NCI-H69 (cell line): ENCODE results near the gene ARHGAP12.
A peak's percentile ranks its signal among the peaks of the same experiment; 100 is the strongest.
"Not testable (repeated sequence)": the region's sequence is repeated elsewhere in the genome, so short reads cannot be mapped to it uniquely, and the experiment has no call there.

Experiments
- DNase-seq: peaks from one replicate; lab custom pipeline; 2025; lab: John Stamatoyannopoulos, UW

Gene ARHGAP12

DNA sequence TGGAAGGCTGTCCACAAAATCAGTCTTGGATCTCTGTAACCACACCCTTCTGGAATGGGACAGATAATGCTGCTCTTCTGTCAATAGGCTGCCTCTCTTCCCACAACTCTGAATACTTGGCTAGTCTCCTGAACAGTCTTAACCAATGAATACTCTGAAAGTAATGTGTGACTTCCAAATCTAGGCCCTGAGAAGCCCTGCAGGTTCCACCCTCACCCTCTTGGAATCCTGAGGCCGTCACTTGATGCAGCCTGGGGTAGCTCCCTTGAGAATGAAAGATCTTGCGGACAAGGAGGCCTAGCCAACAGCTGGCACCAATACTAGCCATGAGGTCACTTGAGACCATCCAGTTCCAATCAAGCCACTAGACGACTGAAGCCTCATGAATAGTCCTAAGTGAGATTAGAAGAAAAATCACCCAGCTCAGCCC lies 109.2 kb downstream of the ARHGAP12 start:
- DNase-seq, result no peak

DNA sequence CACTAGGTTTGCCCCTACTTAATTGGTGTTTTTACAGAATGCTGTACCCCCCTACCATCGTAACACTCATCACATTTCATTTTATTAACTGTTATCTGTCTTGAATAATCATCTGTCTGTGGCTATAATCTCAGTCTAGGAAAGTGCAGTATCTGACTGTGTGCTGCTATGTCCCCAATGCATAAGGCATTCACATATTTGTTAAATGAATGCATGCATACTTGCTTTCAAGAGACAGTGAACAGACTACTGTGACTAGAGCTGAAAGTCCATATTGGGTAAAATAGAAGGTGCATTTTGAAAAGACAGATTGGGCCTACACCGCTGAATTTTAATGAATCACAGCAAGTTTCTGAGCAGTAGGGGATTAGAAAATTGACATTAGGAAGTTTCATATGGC lies 112.3 kb downstream of the ARHGAP12 start:
- DNase-seq, result no peak

GRCh38 chr10:31808258-31809218 lies 120.1 kb downstream of the ARHGAP12 start:
- peak; percentile 14 for DNase-seq

- DNase-seq, result no peak
Observed at GRCh38 chr10:31804352-31804810, 124.2 kb downstream of the ARHGAP12 start.

DNA sequence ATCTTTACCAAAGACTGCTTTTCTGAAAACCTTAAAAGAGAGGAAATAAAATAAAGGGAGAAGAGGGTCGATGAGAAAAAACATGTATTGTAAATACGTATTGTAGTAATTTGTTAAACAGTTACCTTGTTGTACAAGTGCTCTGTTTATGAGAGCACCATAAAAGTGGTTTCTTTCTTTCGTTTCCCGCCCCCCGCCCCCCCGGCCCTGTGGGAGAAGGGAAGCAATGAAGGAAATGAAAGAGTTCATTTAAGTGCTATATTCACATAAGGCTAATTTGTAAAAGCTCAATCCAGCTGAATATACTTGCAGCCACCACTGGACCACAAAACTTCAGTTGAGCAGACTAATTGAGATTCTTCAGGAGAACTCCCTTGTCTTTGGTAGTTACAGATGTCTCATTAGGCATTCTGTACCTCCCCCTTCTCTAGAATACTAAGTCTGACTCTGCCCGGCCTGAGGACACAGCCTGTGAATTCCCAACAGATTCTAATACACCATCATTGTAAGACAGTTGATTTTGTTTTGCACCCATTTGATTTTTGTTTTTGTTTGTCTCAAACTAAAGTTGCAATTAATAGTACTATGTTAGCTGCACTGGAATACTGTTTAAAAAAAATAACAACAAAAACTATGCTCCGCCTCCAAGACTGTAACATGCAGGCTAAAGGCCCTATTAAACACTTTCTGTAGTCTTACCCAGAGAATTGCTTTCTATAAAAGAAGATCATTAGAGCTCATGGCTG lies 124.9 kb downstream of the ARHGAP12 start:
- DNase-seq, result no peak

DNA sequence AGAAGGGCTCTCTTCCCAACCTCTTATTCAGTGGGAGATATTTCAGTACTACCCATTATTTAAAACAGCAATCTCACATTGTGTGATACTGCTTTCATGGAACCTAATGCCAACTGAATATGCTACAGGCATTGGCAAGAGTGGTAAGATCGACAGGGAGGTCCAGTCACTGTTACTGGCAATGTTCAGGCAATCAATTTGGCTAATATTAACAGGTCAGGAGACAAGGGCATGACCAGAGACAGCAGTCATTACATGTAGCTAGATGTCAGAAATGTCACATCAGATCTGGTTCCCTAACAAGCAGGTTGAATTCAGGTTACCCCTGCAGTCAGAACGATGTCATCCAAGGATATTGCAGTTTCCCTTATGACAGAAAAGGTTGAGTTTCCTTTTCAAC lies 129.4 kb downstream of the ARHGAP12 start:
- DNase-seq, result no peak

DNA sequence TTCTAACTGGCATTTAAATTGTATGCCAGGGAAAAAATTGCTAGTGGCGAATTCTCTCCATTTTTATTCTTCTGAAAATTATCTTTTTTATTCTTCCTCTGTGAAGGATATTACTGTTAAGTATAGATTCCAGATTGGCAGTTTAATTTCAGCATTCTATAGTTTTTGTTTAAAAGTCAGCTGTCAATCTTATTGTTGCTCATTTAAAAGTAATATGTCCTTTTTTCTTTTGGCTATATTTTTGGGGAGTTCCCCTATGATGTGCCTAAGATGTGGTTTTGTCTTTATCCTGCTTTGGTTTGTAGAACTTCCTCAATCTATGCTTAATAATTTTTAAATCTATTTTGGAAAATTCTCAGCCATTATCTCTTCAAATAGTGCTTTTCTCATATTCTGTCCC lies 135.9 kb downstream of the ARHGAP12 start:
- DNase-seq, result no peak

GRCh38 chr10:31789555-31789954 lies 139.1 kb downstream of the ARHGAP12 start:
- DNase-seq, result no peak

DNA sequence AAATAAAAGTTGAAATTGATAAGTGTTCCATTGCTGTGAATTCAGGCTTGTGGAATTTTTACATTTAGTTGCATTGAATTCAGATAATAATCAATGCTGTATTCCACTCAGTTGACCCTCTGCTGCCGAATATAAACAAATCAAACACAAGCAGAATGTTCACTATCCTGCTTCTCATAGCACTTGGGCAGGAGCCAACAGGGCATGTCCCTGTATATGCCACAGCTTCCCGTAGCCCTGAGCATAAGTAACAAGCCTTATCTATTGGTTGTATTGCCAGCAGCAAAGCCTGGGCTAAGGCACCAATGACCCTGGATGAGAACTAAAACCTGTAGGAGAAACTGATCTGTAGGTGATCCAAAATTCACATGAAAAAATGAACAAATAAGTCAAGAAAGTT lies 145.9 kb downstream of the ARHGAP12 start:
- peak; percentile 47 for DNase-seq

DNA sequence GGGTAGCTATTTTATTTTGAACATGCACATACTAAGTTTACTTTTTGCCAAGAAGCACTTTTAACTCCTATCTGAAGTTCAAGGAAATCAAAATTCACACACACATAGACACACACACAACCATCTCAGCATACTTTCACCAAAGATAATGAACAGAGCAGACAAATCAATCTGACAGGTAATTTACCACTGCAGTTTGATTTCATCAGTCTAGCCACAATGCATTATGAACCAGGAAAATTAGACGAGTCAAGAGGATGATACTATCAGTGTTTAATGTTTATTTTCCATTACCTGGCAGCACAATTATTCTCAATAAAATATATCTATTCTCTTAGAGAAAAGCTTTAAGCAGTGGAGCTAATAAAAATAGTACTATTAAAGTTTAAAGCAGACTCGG lies 147.9 kb downstream of the ARHGAP12 start:
- DNase-seq, result no peak

DNA sequence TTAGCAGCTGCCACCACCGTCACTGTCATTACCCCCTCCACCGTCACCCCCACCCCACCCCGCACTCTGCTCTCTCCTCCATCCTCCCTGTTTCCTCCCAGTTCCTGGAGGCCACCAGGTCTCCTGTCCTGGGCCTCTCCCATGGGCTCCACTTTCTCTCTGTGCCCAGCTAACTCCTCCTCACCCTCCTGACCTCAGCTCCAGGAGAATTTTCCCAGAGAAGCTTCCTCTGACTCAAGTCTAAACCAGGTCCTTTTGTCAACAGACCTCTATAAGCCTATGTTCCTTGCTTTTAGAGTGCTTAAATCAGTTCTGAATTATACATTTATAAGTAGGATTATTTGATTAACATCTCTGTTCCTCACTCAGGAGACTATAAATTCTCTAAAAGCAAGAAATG lies 150.0 kb downstream of the ARHGAP12 start:
- DNase-seq, result no peak

- no peak for DNase-seq
Observed at GRCh38 chr10:31776159-31776558, 152.5 kb downstream of the ARHGAP12 start.

DNA sequence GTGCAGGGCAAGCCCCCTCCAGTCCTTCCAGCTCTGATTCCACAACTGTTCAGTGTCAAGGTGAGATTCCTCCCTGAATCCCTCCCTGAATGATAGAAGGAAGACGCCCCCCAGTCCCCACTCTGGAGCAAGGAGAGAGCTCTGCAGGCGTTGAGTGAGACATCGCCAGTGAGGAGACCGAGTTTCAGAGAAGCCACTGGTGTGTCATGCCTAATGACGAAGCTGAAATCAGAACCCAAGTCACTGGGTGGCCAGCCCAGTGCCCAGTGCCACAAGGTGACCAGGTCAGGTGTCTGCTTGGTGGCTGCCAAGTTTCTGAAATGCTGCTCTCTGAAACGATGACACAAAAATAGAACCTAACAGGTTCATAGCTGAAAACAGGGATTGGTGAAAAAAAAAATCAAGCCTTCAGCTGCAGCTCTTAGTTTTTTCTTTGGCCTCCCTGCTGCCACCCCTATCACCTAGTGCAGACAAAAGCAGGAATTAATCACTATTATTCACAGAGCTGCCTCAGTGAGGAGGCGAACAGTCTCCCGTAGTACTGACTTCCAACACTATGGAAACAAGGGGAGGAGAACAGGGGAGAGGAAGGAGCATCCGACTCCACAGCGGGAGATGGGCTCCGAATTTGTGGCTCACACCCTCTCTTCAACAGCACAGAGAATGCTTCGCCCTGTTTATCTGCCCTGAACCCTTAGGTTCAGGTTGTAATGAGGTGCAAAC lies 153.5 kb downstream of the ARHGAP12 start:
- DNase-seq, result no peak

DNA sequence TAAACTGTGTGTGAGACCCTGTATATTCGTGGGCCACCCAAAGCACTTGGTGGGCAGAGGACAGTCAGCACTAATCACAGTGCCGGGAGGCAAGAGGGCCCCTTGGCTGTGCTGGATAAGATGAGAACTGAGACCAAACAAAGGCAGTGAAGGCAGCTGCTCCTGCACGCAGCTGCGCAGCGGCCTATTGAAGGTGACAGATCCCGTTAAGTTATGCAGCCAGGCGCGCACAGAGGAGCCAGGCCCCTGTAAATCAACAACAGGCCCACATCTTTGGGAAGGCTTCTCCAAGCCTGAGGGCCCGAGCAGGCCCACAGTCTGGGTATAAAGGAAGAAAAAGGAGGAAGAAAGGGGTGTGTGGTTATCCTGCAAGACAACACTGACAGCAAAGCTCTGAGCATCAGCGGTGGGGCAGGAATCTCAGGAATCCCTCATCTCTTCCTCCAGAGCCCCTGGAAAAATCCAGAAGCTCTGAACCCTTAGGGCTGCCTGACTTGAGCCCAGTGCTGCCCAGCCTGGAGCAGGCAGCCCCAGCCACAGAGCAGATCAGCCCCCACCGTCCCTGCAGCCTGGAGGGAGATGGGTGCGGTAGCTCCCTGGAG lies 154.2 kb downstream of the ARHGAP12 start:
- peak; percentile 57 for DNase-seq

DNA sequence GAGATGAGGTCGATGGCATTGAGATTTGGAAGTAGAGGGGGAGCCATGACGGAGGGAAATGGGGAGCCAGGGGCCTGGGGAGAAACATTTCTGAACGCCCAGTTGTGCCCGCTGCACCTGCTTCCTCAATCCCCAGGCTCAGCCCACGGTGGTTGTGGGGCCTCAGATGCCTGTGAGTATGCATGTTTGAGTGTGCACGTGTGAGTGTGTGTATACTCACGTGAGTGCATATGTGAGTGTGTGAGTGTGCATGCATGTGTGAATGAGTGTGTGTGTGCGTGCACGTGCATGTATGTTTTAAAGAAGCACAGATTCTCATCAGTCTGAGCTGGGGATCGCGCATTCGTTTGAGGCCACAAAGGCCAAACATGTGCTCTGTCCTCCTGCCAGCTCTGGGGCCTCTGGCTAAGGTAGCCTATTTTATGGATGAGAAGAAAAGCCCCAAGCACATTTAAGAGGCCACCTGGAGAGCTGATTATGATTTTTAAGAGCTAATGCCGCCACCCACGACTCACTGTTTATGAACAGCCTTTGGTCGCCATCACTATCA lies 154.8 kb downstream of the ARHGAP12 start:
- DNase-seq, result peak; percentile 57

GRCh38 chr10:31771331-31771831 lies 157.2 kb downstream of the ARHGAP12 start:
- no peak for DNase-seq

DNA sequence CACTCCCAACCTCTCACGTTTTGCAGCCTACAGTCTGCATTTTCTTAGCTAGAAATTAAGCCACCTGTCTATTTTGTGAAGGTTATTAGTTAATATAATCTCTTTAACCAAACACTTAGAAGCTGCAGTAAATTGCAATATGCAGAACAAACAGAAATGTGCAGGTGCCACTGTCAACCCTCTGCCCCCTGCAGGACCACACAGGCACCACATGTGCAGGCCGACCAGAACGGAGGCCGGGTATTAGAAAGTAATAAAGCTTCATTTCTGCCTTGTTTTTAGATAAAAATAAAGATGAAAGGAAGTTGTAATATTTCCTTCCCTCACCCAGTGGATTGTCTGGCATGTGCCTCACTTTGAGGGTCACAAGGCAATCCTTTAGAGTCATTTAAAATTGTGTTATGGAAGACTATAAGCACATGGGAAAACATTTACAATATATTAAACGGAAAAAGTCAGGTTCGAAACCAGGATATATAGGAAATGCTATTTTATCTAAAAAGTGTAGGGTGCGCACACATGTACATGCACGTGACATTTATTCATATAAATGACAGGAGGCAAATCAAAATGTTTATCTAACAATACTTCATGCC lies 158.2 kb downstream of the ARHGAP12 start:
- DNase-seq, result peak; percentile 40

- DNase-seq, result no peak
Observed at GRCh38 chr10:31769564-31769963, 159.1 kb downstream of the ARHGAP12 start.

- DNase-seq, result not testable (repeated sequence)
Observed at GRCh38 chr10:31768935-31769334, 159.7 kb downstream of the ARHGAP12 start.

GRCh38 chr10:31768467-31768866 lies 160.2 kb downstream of the ARHGAP12 start:
- DNase-seq, result no peak

DNA sequence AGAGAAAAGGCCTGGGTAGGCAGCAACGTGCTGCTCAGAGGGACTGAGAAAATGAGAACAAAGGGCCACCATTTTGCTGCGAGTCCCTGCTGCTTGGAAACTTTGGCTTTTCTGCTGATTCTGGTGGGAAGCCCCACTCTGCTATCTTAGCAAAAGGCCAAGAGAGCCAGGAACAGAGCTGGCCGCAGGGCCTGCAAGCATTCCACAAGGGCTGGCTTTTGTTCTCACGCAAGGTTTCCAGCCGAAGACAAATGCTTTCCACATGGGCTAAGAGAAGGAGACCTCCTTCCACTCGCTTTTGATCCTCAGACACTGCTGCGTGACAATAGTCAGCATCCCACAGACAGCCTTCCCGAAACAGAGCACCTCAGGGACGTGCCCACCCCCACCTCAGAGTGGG lies 163.1 kb downstream of the ARHGAP12 start:
- no peak for DNase-seq
